GM19328 (cell line): ENCODE measurements around the gene WNK2.
"Not testable (repeated sequence)": the region's sequence is repeated elsewhere in the genome, so short reads cannot be mapped to it uniquely, and the experiment has no call there.

Source experiments
- ATAC-seq: cut with Tn5 transposase; IDR thresholded peaks from one replicate; pipeline ENCODE4 v1.9.1; 2021; ENCODE audit warnings: mild to moderate bottlenecking, moderate library complexity; ENCODE audit not compliant: unreplicated experiment

Gene WNK2

DNA sequence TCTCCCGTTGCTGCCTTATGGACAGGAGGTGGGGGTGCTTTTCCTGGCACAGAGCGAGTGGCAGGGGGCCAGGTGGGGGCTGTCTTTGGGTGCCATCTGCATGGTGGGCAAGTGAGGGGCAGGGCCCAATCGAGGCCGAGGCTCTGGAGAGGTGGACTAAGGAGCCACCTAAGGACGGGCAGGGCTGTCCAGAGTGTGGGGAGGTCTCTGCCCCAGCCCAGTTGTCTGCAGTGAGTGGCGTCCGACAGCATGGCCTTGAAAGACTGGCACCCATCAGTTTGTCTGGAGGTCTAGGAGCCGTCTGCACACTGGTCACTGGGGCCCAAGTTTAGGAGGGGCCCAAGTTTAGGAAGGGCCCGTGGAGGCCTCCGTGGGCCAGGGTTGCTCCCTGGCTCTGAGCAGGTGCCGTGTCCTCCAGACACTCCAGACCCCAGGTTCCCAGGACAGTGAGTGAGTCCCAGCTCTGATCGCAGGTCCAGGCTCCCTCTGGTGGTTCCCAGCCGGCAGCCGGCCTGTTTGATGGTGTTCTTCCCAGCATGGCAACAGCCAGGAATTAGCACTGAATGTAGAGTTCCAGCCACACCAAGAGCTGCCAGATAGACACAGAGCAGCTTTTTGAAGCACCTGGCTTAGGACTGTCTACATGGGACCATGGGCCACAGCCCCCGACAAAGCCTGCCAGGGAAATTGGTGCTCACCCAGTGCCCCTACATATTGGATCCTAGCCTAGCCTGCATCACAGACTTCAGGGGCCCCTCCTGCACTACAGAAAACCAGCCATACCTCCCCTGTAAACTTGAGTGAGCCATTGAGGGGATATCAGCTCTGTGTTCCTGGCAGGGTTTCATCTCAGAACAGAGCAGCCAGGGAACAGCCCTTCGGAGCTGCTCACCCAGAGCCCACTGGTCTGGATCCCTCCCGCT, 120.9 kb downstream of the WNK2 start:
- no peak for ATAC-seq

DNA sequence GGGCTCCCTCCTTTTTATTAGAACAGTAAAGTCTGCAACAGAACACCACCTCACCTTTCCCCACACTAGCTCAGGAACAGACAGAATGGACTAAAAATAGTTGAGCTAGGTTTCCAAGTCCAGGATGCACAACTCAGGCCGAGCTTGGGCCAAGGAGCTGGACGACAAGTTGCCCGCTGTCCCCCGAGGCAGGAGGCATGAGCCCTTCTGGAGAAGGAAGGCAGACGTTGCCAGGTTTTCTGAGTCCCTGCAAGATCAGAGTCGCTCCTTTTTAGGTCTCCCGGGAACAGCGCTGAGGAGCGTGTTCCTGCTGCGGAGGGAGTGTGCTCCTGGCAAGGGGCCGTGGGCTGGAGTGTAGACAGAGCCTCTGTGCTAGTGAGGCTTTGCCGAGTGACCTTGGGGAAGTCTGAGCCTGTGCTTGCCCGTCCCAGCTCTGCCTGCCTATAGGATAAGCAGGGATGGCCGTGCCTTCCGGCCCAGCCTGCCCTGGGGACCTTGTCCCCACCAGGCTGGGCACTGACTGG, 121.6 kb downstream of the WNK2 start:
- no peak for ATAC-seq

- ATAC-seq: no peak
Measured at GRCh38 chr9:93306081-93306480, 122.1 kb downstream of the WNK2 start.

DNA sequence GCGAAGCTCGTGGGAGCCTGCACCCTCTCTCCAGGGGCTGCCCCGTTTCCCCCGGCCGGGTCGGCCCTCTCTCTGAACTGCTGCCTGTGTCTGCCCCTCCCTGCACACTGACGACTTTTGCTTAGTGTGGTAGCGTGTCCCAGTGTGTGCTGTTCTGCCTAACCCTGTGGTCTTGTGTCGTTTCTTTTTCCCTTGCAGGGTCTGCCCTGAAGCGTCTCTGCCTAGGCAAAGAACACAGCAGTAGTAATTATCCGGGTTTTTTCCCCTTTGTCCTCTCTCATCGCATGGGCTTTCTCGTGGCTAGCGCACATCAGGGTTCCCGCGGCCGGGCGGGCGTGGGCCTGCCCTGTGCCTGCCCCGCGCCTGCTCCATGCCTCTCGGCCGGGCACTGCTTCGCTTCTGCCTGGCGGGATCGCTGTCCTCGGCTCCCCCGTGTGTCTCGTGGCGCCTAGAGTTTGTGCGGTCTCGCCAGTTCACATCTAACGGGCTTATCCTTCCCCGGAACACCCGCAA, 122.7 kb downstream of the WNK2 start:
- no peak for ATAC-seq

DNA sequence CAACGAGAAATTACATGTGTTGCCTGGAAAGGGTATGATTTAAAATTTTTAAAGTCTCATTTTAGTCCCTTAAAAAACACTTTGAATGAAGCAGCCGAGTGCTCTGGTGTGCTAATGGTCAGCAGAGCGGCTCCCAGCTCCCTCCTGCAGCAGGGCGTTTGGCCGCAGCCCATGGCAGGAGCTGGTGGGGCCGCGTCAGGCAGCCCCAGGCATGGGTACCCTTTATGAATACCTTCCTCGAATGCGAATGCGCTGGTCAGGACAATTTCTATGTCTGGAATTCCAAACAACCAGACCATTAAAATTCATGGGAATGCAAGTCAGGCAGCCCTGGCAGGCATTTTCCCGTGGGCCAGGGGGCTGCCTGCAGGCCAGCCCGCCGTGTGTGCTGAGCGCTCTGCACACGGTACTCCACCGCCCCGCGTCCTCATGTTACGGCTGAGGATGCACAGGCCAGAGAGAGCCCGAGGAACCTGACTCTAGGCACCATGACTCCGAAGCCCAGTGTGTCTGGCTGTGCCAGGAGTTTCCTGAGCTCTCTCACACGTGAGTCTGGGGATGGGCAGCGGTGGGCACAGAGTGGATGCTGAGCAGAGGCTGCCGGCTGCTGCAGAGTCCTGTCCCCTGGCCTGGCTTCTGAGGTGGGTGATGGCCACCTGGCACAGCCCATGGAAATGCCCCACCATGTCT, 123.7 kb downstream of the WNK2 start:
- no peak for ATAC-seq

DNA sequence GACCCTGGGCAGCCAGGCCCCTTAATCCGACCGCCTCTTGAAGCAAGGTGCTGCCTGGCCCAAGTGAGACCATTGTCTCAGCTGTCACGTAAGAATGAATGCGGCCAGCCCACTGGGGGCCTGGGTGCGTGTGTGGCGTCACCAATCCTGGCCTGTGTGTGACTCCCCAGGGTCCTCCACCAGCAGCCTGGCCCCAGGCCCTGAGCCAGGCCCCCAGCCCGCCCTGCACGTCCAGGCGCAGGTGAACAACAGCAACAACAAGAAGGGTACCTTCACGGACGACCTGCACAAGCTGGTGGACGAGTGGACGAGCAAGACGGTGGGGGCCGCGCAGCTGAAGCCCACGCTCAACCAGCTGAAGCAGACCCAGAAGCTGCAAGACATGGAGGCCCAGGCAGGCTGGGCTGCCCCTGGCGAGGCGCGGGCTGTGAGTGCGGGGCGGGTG, 124.2 kb downstream of the WNK2 start:
- ATAC-seq: no peak

GRCh38 chr9:93308676-93309075, 124.7 kb downstream of the WNK2 start:
- no peak for ATAC-seq

GRCh38 chr9:93309889-93310425, 126.0 kb downstream of the WNK2 start:
- no peak for ATAC-seq

- ATAC-seq: no peak
Measured at GRCh38 chr9:93315118-93315517, 131.2 kb downstream of the WNK2 start.

- ATAC-seq: no peak
Measured at GRCh38 chr9:93315960-93316359, 132.0 kb downstream of the WNK2 start.

- no peak for ATAC-seq
Measured at GRCh38 chr9:93316726-93317494, 133.0 kb downstream of the WNK2 start.

DNA sequence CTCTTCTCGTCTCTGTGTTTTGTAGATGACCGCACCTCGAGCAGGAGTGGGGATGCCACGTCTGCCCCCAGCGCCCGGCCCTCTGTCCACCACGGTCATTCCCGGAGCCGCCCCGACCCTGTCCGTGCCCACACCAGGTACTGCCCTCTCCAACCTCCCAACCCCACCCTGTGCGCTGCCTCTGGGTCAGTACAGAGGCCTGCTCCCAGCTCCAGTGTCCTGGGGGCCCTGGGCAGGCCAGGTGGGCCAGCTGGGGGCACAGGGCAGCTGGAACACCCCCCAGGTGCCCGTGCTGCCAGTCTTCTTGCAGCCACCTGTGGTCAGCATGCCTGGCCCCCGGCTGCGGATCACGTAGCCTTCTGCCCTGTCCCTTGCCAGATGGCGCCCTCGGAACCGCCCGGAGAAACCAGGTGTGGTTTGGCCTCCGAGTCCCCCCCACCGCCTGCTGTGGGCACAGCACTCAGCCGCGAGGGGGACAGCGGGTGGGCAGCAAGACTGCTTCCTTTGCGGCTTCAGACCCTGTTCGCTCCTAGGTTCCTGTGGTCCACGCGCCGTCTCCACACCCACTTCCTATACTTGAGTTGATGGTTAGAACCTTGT, 133.7 kb downstream of the WNK2 start:
- no peak for ATAC-seq

DNA sequence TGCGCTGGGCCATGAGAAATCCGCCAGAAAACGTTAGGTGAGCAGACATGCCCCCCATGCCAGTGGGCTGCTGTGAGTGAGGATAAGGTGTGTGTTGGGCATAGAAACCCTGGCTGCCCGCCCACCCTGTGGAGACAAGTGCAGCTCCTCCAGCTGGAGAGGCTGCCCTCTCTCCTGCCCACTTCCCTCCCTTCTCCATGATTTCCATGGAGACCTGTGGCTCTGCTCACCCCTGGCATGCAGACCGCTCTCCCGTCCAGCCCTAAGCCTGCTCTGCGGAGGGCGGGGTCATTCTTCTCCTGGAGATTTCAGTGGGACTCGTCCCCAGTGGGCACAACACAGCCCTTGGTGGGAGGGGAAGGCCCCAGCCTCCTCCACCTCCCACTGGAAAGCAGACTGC, 134.5 kb downstream of the WNK2 start:
- no peak for ATAC-seq

DNA sequence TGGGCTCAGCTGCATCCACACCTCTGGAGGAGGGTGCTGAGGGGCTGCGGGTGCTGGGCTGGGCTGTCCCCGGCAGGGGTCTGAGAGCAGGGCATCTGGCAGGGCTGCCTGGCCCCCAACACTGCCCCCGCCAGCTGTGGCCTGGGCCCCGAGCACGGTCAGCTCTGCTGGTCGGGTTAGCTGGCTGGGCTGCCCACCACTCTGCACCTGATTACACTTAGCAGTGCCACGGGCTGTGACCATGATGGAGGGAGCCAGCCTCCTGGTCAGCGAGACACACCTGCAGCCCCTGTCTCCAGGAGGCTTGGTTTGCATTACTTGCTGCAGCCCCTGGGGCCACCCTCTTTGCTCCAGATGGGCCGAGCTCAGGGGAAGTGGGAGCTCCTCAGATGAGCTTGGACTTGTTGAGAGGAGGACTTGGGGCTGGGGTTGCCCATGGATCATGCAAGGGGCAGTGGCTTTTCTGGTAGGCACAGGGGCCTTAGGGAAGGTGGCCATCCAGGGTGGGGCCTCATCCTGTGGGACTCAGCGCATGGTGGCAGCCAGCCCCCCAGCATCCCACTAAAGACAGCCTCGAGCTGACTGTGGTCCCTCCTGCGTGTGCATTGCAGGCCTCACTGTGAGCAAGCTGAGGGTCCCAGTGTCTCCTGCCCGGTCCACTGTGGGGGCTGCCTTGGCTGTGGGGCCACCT, 135.5 kb downstream of the WNK2 start:
- ATAC-seq: no peak

- ATAC-seq: no peak
Measured at GRCh38 chr9:93319992-93320500, 136.1 kb downstream of the WNK2 start.

DNA sequence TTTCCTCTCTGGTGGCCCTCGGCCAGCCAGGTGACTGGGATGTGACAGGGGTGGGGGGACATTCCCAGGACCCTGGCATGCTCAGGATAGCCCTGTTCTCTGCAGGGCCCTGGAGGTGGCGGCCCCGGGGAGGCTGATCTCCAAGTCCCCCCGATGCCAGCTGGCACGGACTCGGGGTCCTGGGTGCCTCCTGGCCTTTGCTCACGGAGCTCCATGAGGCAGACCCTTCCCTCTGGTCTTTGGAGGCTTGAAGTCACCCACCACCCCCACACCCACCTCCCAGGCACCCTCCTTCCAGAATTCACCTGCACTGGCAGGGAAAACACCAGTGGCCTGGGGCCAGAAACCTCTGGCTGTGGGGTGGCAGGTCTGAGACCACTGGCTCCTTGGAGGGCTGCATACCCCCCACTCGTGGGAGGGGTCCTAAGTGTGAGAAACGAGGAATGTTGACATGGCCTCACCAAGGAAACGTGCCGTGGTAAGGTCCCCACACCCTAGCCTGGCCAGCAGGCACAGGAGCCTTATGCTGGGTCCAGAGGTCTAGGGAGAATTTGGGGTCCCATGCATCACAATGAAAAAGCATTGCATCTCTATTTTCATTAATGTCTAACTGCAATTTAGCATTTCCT, 136.8 kb downstream of the WNK2 start:
- no peak for ATAC-seq

GRCh38 chr9:93321220-93321610, 137.3 kb downstream of the WNK2 start:
- no peak for ATAC-seq

DNA sequence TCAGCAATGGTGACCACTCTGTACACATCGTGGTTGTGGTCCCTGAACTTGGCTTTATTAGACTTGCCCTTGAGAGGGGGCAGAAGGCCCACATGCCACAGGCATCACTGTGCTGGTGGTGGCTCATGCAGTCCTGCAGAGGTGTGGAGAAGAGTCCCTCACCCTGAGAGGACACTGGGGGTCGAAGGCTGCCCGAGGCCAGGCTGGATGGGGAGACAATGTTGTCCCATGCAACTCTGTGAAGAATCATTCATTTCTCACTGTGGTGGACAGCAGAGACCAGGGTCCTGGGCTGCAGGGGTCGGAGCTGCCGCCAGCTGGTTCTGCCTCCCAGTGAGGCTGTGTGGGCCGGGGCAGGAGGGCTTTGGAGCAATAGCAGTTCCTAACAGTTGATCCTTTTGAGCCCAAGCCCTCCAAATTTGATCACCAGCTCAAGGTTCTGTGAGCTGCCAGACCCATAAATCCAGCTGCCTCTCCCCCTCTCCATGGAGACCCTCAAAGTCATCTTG, 139.6 kb downstream of the WNK2 start:
- ATAC-seq: not testable (repeated sequence)
